ENCODE measurements around the gene CCDC68.

- TF ChIP-seq, protein P1, sequence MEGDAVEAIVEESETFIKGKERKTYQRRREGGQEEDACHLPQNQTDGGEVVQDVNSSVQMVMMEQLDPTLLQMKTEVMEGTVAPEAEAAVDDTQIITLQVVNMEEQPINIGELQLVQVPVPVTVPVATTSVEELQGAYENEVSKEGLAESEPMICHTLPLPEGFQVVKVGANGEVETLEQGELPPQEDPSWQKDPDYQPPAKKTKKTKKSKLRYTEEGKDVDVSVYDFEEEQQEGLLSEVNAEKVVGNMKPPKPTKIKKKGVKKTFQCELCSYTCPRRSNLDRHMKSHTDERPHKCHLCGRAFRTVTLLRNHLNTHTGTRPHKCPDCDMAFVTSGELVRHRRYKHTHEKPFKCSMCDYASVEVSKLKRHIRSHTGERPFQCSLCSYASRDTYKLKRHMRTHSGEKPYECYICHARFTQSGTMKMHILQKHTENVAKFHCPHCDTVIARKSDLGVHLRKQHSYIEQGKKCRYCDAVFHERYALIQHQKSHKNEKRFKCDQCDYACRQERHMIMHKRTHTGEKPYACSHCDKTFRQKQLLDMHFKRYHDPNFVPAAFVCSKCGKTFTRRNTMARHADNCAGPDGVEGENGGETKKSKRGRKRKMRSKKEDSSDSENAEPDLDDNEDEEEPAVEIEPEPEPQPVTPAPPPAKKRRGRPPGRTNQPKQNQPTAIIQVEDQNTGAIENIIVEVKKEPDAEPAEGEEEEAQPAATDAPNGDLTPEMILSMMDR (IDR thresholded peaks at IDR 0.05), result no peak
- TF ChIP-seq POLR2A (IDR thresholded peaks at IDR 0.05), result no peak
Measured at GRCh38 chr18:54880395-54881105, 78.7 kb downstream of the CCDC68 start.

Measured in testis (tissue), 2 donors.